Stimulated activated CD4-positive, alpha-beta T cell treated with anti-CD3 and anti-CD28 coated beads, TNF-alpha, amount 100 ng/mL, for 24 hours (primary cell): ENCODE measurements around the gene RAB11FIP4.

Experiments
- DNase-seq, 3 experiments: peaks; one replicate each; pipeline ENCODE4 v3.0.0-alpha.2; 2020; ENCODE audit warnings: low read depth in 3 of 3

Gene RAB11FIP4

GRCh38 chr17:31387438-31387837 is 4.0 kb upstream of the RAB11FIP4 start:
- DNase-seq, result no peak

GRCh38 chr17:31388351-31388750 is 3.1 kb upstream of the RAB11FIP4 start:
- no peak for DNase-seq

- DNase-seq, result peak in 1 of 3 experiments; percentile 41
Observed at GRCh38 chr17:31388770-31389656, 2.5 kb upstream of the RAB11FIP4 start.

GRCh38 chr17:31389657-31390381 is 1.7 kb upstream of the RAB11FIP4 start:
- no peak for DNase-seq

- no peak for DNase-seq
Observed at GRCh38 chr17:31390426-31390747, 1.1 kb upstream of the RAB11FIP4 start.

- no peak for DNase-seq
Observed at GRCh38 chr17:31390748-31391495, 553 bp upstream of the RAB11FIP4 start.

GRCh38 chr17:31392002-31392855 is 754 bp downstream of the RAB11FIP4 start:
- no peak for DNase-seq

GRCh38 chr17:31392856-31393748 is 1.6 kb downstream of the RAB11FIP4 start:
- DNase-seq, result no peak

GRCh38 chr17:31393749-31394146 is 2.3 kb downstream of the RAB11FIP4 start:
- DNase-seq, result no peak

GRCh38 chr17:31394544-31394943 is 3.1 kb downstream of the RAB11FIP4 start:
- DNase-seq, result peak in 1 of 3 experiments; percentile 41

- DNase-seq, result no peak
Observed at GRCh38 chr17:31397256-31397939, 5.9 kb downstream of the RAB11FIP4 start.

GRCh38 chr17:31398381-31399311 is 7.2 kb downstream of the RAB11FIP4 start:
- DNase-seq, result no peak

GRCh38 chr17:31400481-31400950 is 9.0 kb downstream of the RAB11FIP4 start:
- no peak for DNase-seq

- DNase-seq, result no peak
Observed at GRCh38 chr17:31401456-31402254, 10.2 kb downstream of the RAB11FIP4 start.

GRCh38 chr17:31404028-31404949 is 12.8 kb downstream of the RAB11FIP4 start:
- no peak for DNase-seq

GRCh38 chr17:31405890-31406371 is 14.5 kb downstream of the RAB11FIP4 start:
- DNase-seq, result no peak
